HEK293T (cell line): ENCODE measurements around the gene PRKCA.

ENCODE experiments used
- CTCF ChIA-PET: fragments of 350-600 bp; formaldehyde crosslinking; extraction: SDS; loops from one replicate; lab custom pipeline; 2021; ENCODE audit warnings: antibody characterized with exemption, inconsistent platforms; lab: Yijun Ruan, JAX
- POLR2A ChIA-PET: fragments of 350-600 bp; formaldehyde crosslinking; extraction: SDS; loops from one replicate; lab custom pipeline; 2020; ENCODE audit warnings: antibody characterized with exemption, inconsistent platforms; lab: Yijun Ruan, JAX
- DNase-seq: peaks from one replicate; pipeline ENCODE4 v3.0.0; 2012; ENCODE audit warnings: mixed read lengths; ENCODE audit errors: extremely low spot score
- ARNT ChIP-seq: fragments of 450-650 bp; IDR thresholded peaks from 2 replicates; pipeline ENCODE4 v1.6.1; 2017; ENCODE audit warnings: mild to moderate bottlenecking
- BHLHE40 ChIP-seq: fragments of 450-650 bp; IDR thresholded peaks from 2 replicates; pipeline ENCODE4 v1.6.1; 2016; ENCODE audit warnings: mild to moderate bottlenecking, moderate library complexity, borderline replicate concordance
- CTBP1 ChIP-seq: fragments of 450-650 bp; IDR thresholded peaks from 2 replicates; pipeline ENCODE4 v1.6.1; 2016; ENCODE audit warnings: borderline replicate concordance
- ELF4 ChIP-seq: fragments of 450-650 bp; IDR thresholded peaks from 2 replicates; pipeline ENCODE4 v1.6.1; 2017; ENCODE audit warnings: antibody characterized with exemption
- FOXA1 ChIP-seq: fragments of 450-650 bp; IDR thresholded peaks from 2 replicates; pipeline ENCODE4 v1.6.1; 2016; ENCODE audit warnings: mild to moderate bottlenecking
- FOXK2 ChIP-seq: fragments of 450-650 bp; IDR thresholded peaks from 2 replicates; pipeline ENCODE4 v1.6.1; 2016; ENCODE audit warnings: mild to moderate bottlenecking
- FOXM1 ChIP-seq: fragments of 450-650 bp; IDR thresholded peaks from 2 replicates; pipeline ENCODE4 v1.6.1; 2017; ENCODE audit warnings: mild to moderate bottlenecking, borderline replicate concordance
- HDGF ChIP-seq: fragments of 450-650 bp; IDR thresholded peaks from 2 replicates; pipeline ENCODE4 v1.6.1; 2017; ENCODE audit warnings: antibody characterized with exemption, borderline replicate concordance
- L3MBTL2 ChIP-seq: fragments of 450-650 bp; conservative IDR thresholded peaks from 2 replicates; pipeline ENCODE4 v1.6.1; 2016; ENCODE audit warnings: mild to moderate bottlenecking
- LEF1 ChIP-seq: fragments of 450-650 bp; IDR thresholded peaks from 2 replicates; pipeline ENCODE4 v1.6.1; 2017; ENCODE audit warnings: mild to moderate bottlenecking, borderline replicate concordance
- NFRKB ChIP-seq: fragments of 450-650 bp; IDR thresholded peaks from 2 replicates; pipeline ENCODE4 v1.6.1; 2016; ENCODE audit warnings: mild to moderate bottlenecking, moderate library complexity
- PKNOX1 ChIP-seq: fragments of 450-650 bp; IDR thresholded peaks from 2 replicates; pipeline ENCODE4 v1.6.1; 2016
- SP1 ChIP-seq: fragments of 450-650 bp; IDR thresholded peaks from 2 replicates; pipeline ENCODE4 v1.6.1; 2017
- SUZ12 ChIP-seq: fragments of 450-650 bp; IDR thresholded peaks from 2 replicates; pipeline ENCODE4 v1.6.1; 2016; ENCODE audit warnings: mild to moderate bottlenecking
- TARDBP ChIP-seq: fragments of 450-650 bp; IDR thresholded peaks from 2 replicates; pipeline ENCODE4 v1.6.1; 2016
- ZNF384 ChIP-seq: fragments of 450-650 bp; IDR thresholded peaks from 2 replicates; pipeline ENCODE4 v1.6.1; 2016

The PRKCA gene

GRCh38 chr17:66413559-66414520, 111.4 kb downstream of the PRKCA start:
- ChIA-PET POLR2A (no interaction called here), CTCF (interaction anchor here (0.7 kb wide), 1 partner anchor 34 kb away, joined by 4 read pairs; no protein-coding TSS in a partner anchor)
- TF ChIP-seq ELF4 (no peak), BHLHE40 (no peak), L3MBTL2 (no peak), HDGF (no peak), ARNT (no peak), NFRKB (no peak), LEF1 (no peak), ZNF384 (no peak), TARDBP (no peak), PKNOX1 (no peak), CTBP1 (no peak), SUZ12 (no peak), SP1 (no peak), FOXK2 (no peak), FOXM1 (no peak), FOXA1 (no peak)
- DNase-seq, result no peak

- TF ChIP-seq FOXM1 (no peak), SP1 (no peak), L3MBTL2 (no peak), BHLHE40 (no peak), ELF4 (no peak), SUZ12 (no peak), CTBP1 (no peak), NFRKB (no peak)
- CTCF ChIA-PET, result interaction anchor here (0.7 kb wide), 1 partner anchor 151 kb away, joined by 4 read pairs; no protein-coding TSS in a partner anchor
- POLR2A ChIA-PET, result no interaction called here
- DNase-seq, result no peak
These were observed 112.3 kb downstream of the PRKCA start for GRCh38 chr17:66414561-66415175.

GRCh38 chr17:66415366-66416206, 113.2 kb downstream of the PRKCA start:
- no peak for DNase-seq
- POLR2A ChIA-PET, result no interaction called here

GRCh38 chr17:66416207-66416940, 114.0 kb downstream of the PRKCA start:
- TF ChIP-seq NFRKB, result no peak
- TF ChIP-seq SP1, result no peak
- no peak for TF ChIP-seq SUZ12
- TF ChIP-seq BHLHE40, result no peak
- TF ChIP-seq L3MBTL2, result no peak
- no peak for TF ChIP-seq LEF1
- TF ChIP-seq CTBP1, result no peak
- no peak for TF ChIP-seq ZNF384
- no peak for TF ChIP-seq FOXK2
- TF ChIP-seq FOXM1, result no peak
- TF ChIP-seq PKNOX1, result no peak
- TF ChIP-seq TARDBP, result no peak
- TF ChIP-seq HDGF, result no peak
- no peak for TF ChIP-seq ELF4
- no peak for TF ChIP-seq ARNT
- TF ChIP-seq FOXA1, result no peak
- POLR2A ChIA-PET, result no interaction called here
- CTCF ChIA-PET, result interaction anchor here (0.6 kb wide), 1 partner anchor 132 kb away, joined by 5 read pairs; no protein-coding TSS in a partner anchor
- DNase-seq, result no peak

More at GRCh38 chr17:66415366-66416206, 113.2 kb downstream of the PRKCA start:
- no peak for TF ChIP-seq ARNT
- no peak for TF ChIP-seq SP1
- no peak for TF ChIP-seq HDGF
- TF ChIP-seq SUZ12, result no peak
- TF ChIP-seq PKNOX1, result no peak
- TF ChIP-seq CTBP1, result no peak
- TF ChIP-seq ELF4, result no peak
- no peak for TF ChIP-seq ZNF384
- no peak for TF ChIP-seq BHLHE40
- TF ChIP-seq TARDBP, result no peak
- no peak for TF ChIP-seq FOXA1
- no peak for TF ChIP-seq FOXM1
- no peak for TF ChIP-seq LEF1
- no peak for TF ChIP-seq L3MBTL2
- TF ChIP-seq NFRKB, result no peak
- TF ChIP-seq FOXK2, result no peak
- CTCF ChIA-PET, result interaction anchor here (0.7 kb wide), 1 partner anchor 150 kb away, joined by 4 read pairs; no protein-coding TSS in a partner anchor
